H1 (cell line): Measurements from ENCODE around the gene RERE. TPM values are rescaled to one million over a fixed set of nuclear protein-coding genes. Genes with fewer than 3 reads are reported as not detected.

Source experiments
- CTCF ChIA-PET: fragments of 300-600 bp; sonication (Branson Sonifier 250); formaldehyde crosslinking; loops from one replicate; lab custom pipeline; 2021; ENCODE audit not compliant: partially characterized antibody; lab: Charles Lee
- POLR2A ChIA-PET: fragments of 300-600 bp; sonication (Branson Sonifier 250); formaldehyde crosslinking; loops from one replicate; lab custom pipeline; 2021; ENCODE audit warnings: inconsistent platforms; ENCODE audit not compliant: partially characterized antibody; lab: Charles Lee
- DNase-seq, 2 experiments: peaks; one replicate each; pipeline versions ENCODE4 v3.0.0 to v3.0.0-alpha.2; 2010 to 2022; ENCODE audit warnings: low spot score in 2 of 2, low read depth in 1 of 2, mixed read lengths in 1 of 2
- FAIRE-seq: peaks from 2 replicates; lab custom pipeline; 2011; peaks lifted over from hg19 to GRCh38; lab: Jason Lieb, UNC
- H2AFZ ChIP-seq: 2 replicates; pipeline ENCODE4 v1.8.1; 2012; ENCODE audit warnings: low read length, inconsistent platforms
- H2AK5ac ChIP-seq: 2 replicates; pipeline ENCODE4 v1.6.1; 2013; ENCODE audit warnings: low read depth, low read length
- H2BK120ac ChIP-seq: replicated peaks from 2 replicates; pipeline ENCODE3; 2013; ENCODE audit warnings: low read depth, low read length, inconsistent platforms
- H2BK12ac ChIP-seq: 2 replicates; pipeline ENCODE4 v1.6.1; 2013; ENCODE audit warnings: low read depth, low read length
- H2BK15ac ChIP-seq: 2 replicates; pipeline ENCODE4 v1.6.1; 2013; ENCODE audit warnings: low read length
- H2BK20ac ChIP-seq: 2 replicates; pipeline ENCODE4 v1.6.1; 2013; ENCODE audit warnings: low read length
- H2BK5ac ChIP-seq: 2 replicates; pipeline ENCODE4 v1.6.1; 2013; ENCODE audit warnings: low read depth, low read length
- H3K14ac ChIP-seq: 2 replicates; pipeline ENCODE4 v1.6.1; 2013; ENCODE audit warnings: inconsistent platforms; ENCODE audit not compliant: insufficient read length
- H3K18ac ChIP-seq: 2 replicates; pipeline ENCODE4 v1.6.1; 2013; ENCODE audit warnings: low read length; ENCODE audit errors: extremely low read depth
- H3K23ac ChIP-seq: 2 replicates; pipeline ENCODE4 v1.6.1; 2013; ENCODE audit warnings: inconsistent platforms; ENCODE audit not compliant: insufficient read length
- H3K23me2 ChIP-seq: 2 replicates; pipeline ENCODE4 v1.6.1; 2013; ENCODE audit warnings: low read depth, low read length
- H3K27ac ChIP-seq: 2 replicates; pipeline ENCODE4 v1.6.1; 2011; ENCODE audit warnings: low read depth, low read length, inconsistent platforms
- H3K27me3 ChIP-seq, 4 experiments: replicated peaks in 1 of 4; 1 replicate in 1 of 4; 2 replicates in 3 of 4; pipeline versions ENCODE4 v1.6.1 to v1.8.1; 2011 to 2013; ENCODE audit warnings: low read length in 3 of 4, mild to moderate bottlenecking in 3 of 4, inconsistent platforms in 2 of 4, mixed read lengths in 2 of 4, moderate library complexity in 1 of 4; ENCODE audit not compliant: control insufficient read depth in 3 of 4, insufficient read depth in 3 of 4; ENCODE audit errors: extremely low read depth in 1 of 4
- H3K36me3 ChIP-seq, 4 experiments: 2 replicates each; pipeline versions ENCODE4 v1.6.1 to v1.8.1; 2011 to 2013; ENCODE audit warnings: mild to moderate bottlenecking in 4 of 4, low read length in 3 of 4, moderate library complexity in 2 of 4, control low read depth in 1 of 4, inconsistent platforms in 1 of 4; ENCODE audit not compliant: insufficient read depth in 4 of 4, control insufficient read depth in 2 of 4
- H3K4ac ChIP-seq: replicated peaks from 2 replicates; pipeline ENCODE3; 2013; ENCODE audit warnings: low read length, low read depth, mixed read lengths, inconsistent platforms; ENCODE audit not compliant: insufficient read length
- H3K4me1 ChIP-seq, 4 experiments: replicated peaks in 1 of 4; 1 replicate in 1 of 4; 2 replicates in 3 of 4; pipeline versions ENCODE4 v1.6.1 to v1.8.1; 2011 to 2013; ENCODE audit warnings: low read length in 3 of 4, inconsistent platforms in 2 of 4, mixed read lengths in 1 of 4; ENCODE audit not compliant: insufficient read depth in 4 of 4, control insufficient read depth in 3 of 4
- H3K4me2 ChIP-seq, 2 experiments: 2 replicates each; pipeline versions ENCODE4 v1.6.1 to v1.8.1; 2011 to 2013; ENCODE audit warnings: low read depth in 2 of 2, low read length in 2 of 2, control low read depth in 1 of 2, inconsistent platforms in 1 of 2, mild to moderate bottlenecking in 1 of 2; ENCODE audit not compliant: insufficient read depth in 1 of 2
- H3K4me3 ChIP-seq, 4 experiments: fragments of 200-600, 300-600 bp in 1 of 4; sonication (generic), shearing (Covaris generic), sonication (Bioruptor Twin) in 1 of 4; 2 replicates each; pipeline versions ENCODE4 v1.5.1 to v1.8.1; 2011 to 2016; ENCODE audit warnings: low read length in 4 of 4, low read depth in 3 of 4, control low read depth in 2 of 4, inconsistent platforms in 2 of 4, mild to moderate bottlenecking in 2 of 4, mixed read lengths in 1 of 4, moderate library complexity in 1 of 4; ENCODE audit not compliant: insufficient read depth in 2 of 4; ENCODE audit errors: extremely low read depth in 1 of 4
- H3K56ac ChIP-seq: replicated peaks from 2 replicates; pipeline ENCODE3; 2013; ENCODE audit warnings: low read depth, mild to moderate bottlenecking, mixed read lengths, low read length, inconsistent platforms; ENCODE audit not compliant: insufficient read length
- H3K79me1 ChIP-seq: 2 replicates; pipeline ENCODE4 v1.6.1; 2013; ENCODE audit warnings: low read depth, low read length, control low read depth
- H3K79me2 ChIP-seq, 2 experiments: 2 replicates each; pipeline versions ENCODE4 v1.6.1 to v1.8.1; 2012 to 2013; ENCODE audit warnings: low read length in 2 of 2, mild to moderate bottlenecking in 2 of 2, inconsistent platforms in 1 of 2; ENCODE audit not compliant: insufficient read depth in 2 of 2, control insufficient read depth in 1 of 2
- H3K9ac ChIP-seq, 4 experiments: replicated peaks in 1 of 4; 1 replicate in 1 of 4; 2 replicates in 3 of 4; pipeline versions ENCODE4 v1.6.1 to v1.8.1; 2011 to 2013; ENCODE audit warnings: low read depth in 3 of 4, low read length in 3 of 4, control low read depth in 2 of 4, mild to moderate bottlenecking in 2 of 4, moderate library complexity in 2 of 4, inconsistent platforms in 1 of 4; ENCODE audit errors: extremely low read depth in 1 of 4
- H3K9me3 ChIP-seq, 2 experiments: 2 replicates each; pipeline versions ENCODE4 v1.6.1 to v1.8.1; 2012 to 2013; ENCODE audit warnings: mild to moderate bottlenecking in 2 of 2, moderate library complexity in 2 of 2, control low read depth in 1 of 2, inconsistent platforms in 1 of 2, low read depth in 1 of 2, low read length in 1 of 2, mixed read lengths in 1 of 2; ENCODE audit not compliant: insufficient read depth in 2 of 2
- H4K20me1 ChIP-seq, 2 experiments: replicated peaks in 1 of 2; 2 replicates each; pipeline versions ENCODE3 to v1.8.1; 2011 to 2013; ENCODE audit warnings: inconsistent platforms in 2 of 2, low read length in 2 of 2, mild to moderate bottlenecking in 1 of 2; ENCODE audit not compliant: insufficient read depth in 2 of 2, control insufficient read depth in 1 of 2
- H4K5ac ChIP-seq: 2 replicates; pipeline ENCODE4 v1.6.1; 2013; ENCODE audit warnings: low read length, low read depth, mixed read lengths, inconsistent platforms; ENCODE audit not compliant: insufficient read length
- H4K8ac ChIP-seq: 2 replicates; pipeline ENCODE4 v1.8.0; 2013; ENCODE audit warnings: mild to moderate bottlenecking, moderate library complexity, low read length, inconsistent platforms; ENCODE audit not compliant: insufficient read depth; ENCODE audit errors: extremely low read depth
- H4K91ac ChIP-seq: replicated peaks from 2 replicates; pipeline ENCODE3; 2013; ENCODE audit warnings: low read length, mixed read lengths, inconsistent platforms; ENCODE audit not compliant: insufficient read length
- ATF3 ChIP-seq: IDR thresholded peaks from 2 replicates; pipeline ENCODE4 v1.6.1; 2011; ENCODE audit warnings: low read depth, mild to moderate bottlenecking, low read length; ENCODE audit not compliant: insufficient read depth
- EGR1 ChIP-seq: IDR thresholded peaks from 2 replicates; pipeline ENCODE4 v1.6.1; 2011; ENCODE audit warnings: low read depth, low read length, borderline replicate concordance
- PHF8 ChIP-seq: fragments of 200-600 bp; sonication (generic); conservative IDR thresholded peaks from 2 replicates; pipeline ENCODE4 v1.7.1; 2012; ENCODE audit warnings: low read depth, mild to moderate bottlenecking, inconsistent platforms, low read length, moderate library complexity
- SAP30 ChIP-seq: fragments of 300-600 bp; sonication (generic); IDR thresholded peaks from 2 replicates; pipeline ENCODE4 v1.7.1; 2012; ENCODE audit warnings: low read length, moderate library complexity, mild to moderate bottlenecking, inconsistent platforms; ENCODE audit not compliant: insufficient read depth, insufficient replicate concordance
- SP1 ChIP-seq: IDR thresholded peaks from 2 replicates; pipeline ENCODE4 v1.6.1; 2011; ENCODE audit warnings: low read depth, low read length
- SRF ChIP-seq: IDR thresholded peaks from 2 replicates; pipeline ENCODE4 v1.6.1; 2011; ENCODE audit warnings: mild to moderate bottlenecking, low read depth, low read length, moderate library complexity
- TAF1 ChIP-seq: IDR thresholded peaks from 2 replicates; pipeline ENCODE4 v1.6.1; 2011; ENCODE audit warnings: mild to moderate bottlenecking, low read depth, low read length
- TAF7 ChIP-seq: optimal IDR thresholded peaks from 2 replicates; pipeline ENCODE3; 2011; ENCODE audit warnings: low read depth, mild to moderate bottlenecking, inconsistent platforms, low read length, moderate library complexity, borderline replicate concordance
- TBP ChIP-seq: IDR thresholded peaks from 2 replicates; pipeline ENCODE4 v1.6.1; 2011; ENCODE audit warnings: low read depth, low read length, improper control_type of control experiment
- WGBS, 2 experiments: shearing (Covaris generic) in 1 of 2; methylation state at CpG; one replicate each; pipeline versions ENCODE4 v1.1.6 to v1.1.7; 2013 to 2015; ENCODE audit warnings: low lambda C conversion rate in 2 of 2, mixed read lengths in 2 of 2, inconsistent platforms in 1 of 2, low coverage in 1 of 2, missing lambda C conversion rate in 1 of 2; ENCODE audit not compliant: insufficient replicate concordance in 2 of 2, insufficient coverage in 1 of 2, insufficient read length in 1 of 2; ENCODE audit errors: extremely low coverage in 1 of 2, missing lambda C conversion rate in 1 of 2; 5-methylcytosine and 5-hydroxymethylcytosine counted together
- polyA plus RNA-seq, 7 experiments: library from polyadenylated mRNA; depleted of rRNA in 3 of 7; stranded (reverse) in 5 of 7; unstranded in 2 of 7; fragments of >200 nt in 5 of 7; fragments of 200-250 nt in 2 of 7; gene quantifications; 1 replicate in 5 of 7; 2 replicates in 1 of 7; 4 replicates in 1 of 7; pipeline versions ENCODE4 v1.2.1 to v1.2.3, GENCODE V29; 2011 to 2013; ENCODE audit warnings: missing spikeins in 2 of 7, mixed read lengths in 2 of 7
- total RNA-seq: library from RNA; stranded (reverse); fragmentation: NEBNext Ultra II Directional; extraction: Animal tissue kit (Norgen Biotek cat#: 25700); gene quantifications from 2 replicates; pipeline ENCODE4 v1.2.1, GENCODE V29; 2021
- TF ChIP-seq, protein P1 (sequence below): IDR thresholded peaks from 2 replicates; pipeline ENCODE4 v1.6.1; 2012; ENCODE audit warnings: low read length, inconsistent platforms

Gene RERE
- total and polyA plus RNA-seq, 2 of the 8 experiments (the other 6 are each of a cell fraction or from before 2014, with no cell fraction given) = 15.3 to 142 TPM

GRCh38 chr1:8678673-8679394 lies 138.6 kb downstream of the RERE start:
- no peak overlapping the region for H3K27ac ChIP-seq
- H3K9ac ChIP-seq = no peak overlapping the region
- TF ChIP-seq TAF1 (no peak), ATF3 (no peak), SAP30 (no peak), TBP (no peak), EGR1 (no peak), PHF8 (no peak), SP1 (no peak), TAF7 (no peak), SRF (no peak)
- TF ChIP-seq, protein P1, sequence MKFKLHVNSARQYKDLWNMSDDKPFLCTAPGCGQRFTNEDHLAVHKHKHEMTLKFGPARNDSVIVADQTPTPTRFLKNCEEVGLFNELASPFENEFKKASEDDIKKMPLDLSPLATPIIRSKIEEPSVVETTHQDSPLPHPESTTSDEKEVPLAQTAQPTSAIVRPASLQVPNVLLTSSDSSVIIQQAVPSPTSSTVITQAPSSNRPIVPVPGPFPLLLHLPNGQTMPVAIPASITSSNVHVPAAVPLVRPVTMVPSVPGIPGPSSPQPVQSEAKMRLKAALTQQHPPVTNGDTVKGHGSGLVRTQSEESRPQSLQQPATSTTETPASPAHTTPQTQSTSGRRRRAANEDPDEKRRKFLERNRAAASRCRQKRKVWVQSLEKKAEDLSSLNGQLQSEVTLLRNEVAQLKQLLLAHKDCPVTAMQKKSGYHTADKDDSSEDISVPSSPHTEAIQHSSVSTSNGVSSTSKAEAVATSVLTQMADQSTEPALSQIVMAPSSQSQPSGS = no peak

More at GRCh38 chr1:8678673-8679394, 138.6 kb downstream of the RERE start:
- H3K14ac ChIP-seq = no peak overlapping the region
- H4K5ac ChIP-seq = no peak overlapping the region
- 95% methylated on average over 4 of the region's 4 CpGs; no CpG with 5 or more reads in 1 of the 2 experiments for WGBS, 2 experiments
- peaks cover 43 to 98% of the 10 kb centered on the region in 2 experiments for H3K79me2 ChIP-seq
- ChIA-PET CTCF (interaction anchor here (0.7 to 0.9 kb wide), 3 partner anchors 10 to 117 kb away, joined by 3 read pairs; no protein-coding TSS in a partner anchor), POLR2A (interaction anchor here (0.6 to 1.3 kb wide), 3 partner anchors 10 to 18 kb away, joined by 3 to 4 read pairs (median 3); no protein-coding TSS in a partner anchor)
- no peak overlapping the region for H3K4ac ChIP-seq
- H3K36me3 ChIP-seq = no peaks in the 10 kb centered on the region
- no peaks in the 10 kb centered on the region for H3K23me2 ChIP-seq
- H3K4me3 ChIP-seq = no peak overlapping the region
- H4K8ac ChIP-seq = no peak overlapping the region
- peaks cover 42 to 45% of the 10 kb centered on the region in 2 experiments for H4K20me1 ChIP-seq
- H3K9me3 ChIP-seq = no peaks in the 10 kb centered on the region
- peaks cover 2% of the 10 kb centered on the region; the same call in 1 of the 2 replicates for H3K79me1 ChIP-seq
- no peaks in the 10 kb centered on the region for H3K27me3 ChIP-seq
- no peak overlapping the region for H4K91ac ChIP-seq
- H3K23ac ChIP-seq = no peak overlapping the region
- H2BK5ac ChIP-seq = no peak overlapping the region
- H2BK12ac ChIP-seq = no peak overlapping the region
- no peak overlapping the region for H2AK5ac ChIP-seq
- peaks cover 0 to 12% (median 5%) of the 10 kb centered on the region in 4 experiments; a peak in 4 of 7 replicates for H3K4me1 ChIP-seq
- no peak overlapping the region for H2BK15ac ChIP-seq
- DNase-seq = no peak
- H2AFZ ChIP-seq = no peak overlapping the region
- no peak overlapping the region for H3K56ac ChIP-seq
- H2BK120ac ChIP-seq = no peak overlapping the region
- no peak for FAIRE-seq
- H3K18ac ChIP-seq = no peak overlapping the region
- H3K4me2 ChIP-seq = no peak overlapping the region
- H2BK20ac ChIP-seq = no peak overlapping the region
